HEK293 (cell line): ENCODE results near the gene BMPR1A.

Source experiments
- CTCF ChIA-PET: fragments of 350-600 bp; formaldehyde crosslinking; extraction: SDS; loops from one replicate; lab custom pipeline; 2021; ENCODE audit warnings: antibody characterized with exemption; lab: Yijun Ruan, JAX
- POLR2A ChIA-PET: fragments of 300-600 bp; formaldehyde crosslinking; extraction: SDS; loops from one replicate; lab custom pipeline; 2020; ENCODE audit warnings: antibody characterized with exemption, inconsistent platforms; lab: Yijun Ruan, JAX
- H3K27ac ChIP-seq: fragments of 200-500 bp; sonication (Bioruptor generic); 2 replicates; pipeline ENCODE4 v1.5.1; 2014; ENCODE audit warnings: low read depth, low read length, control low read depth, inconsistent platforms; ENCODE audit errors: extremely low read depth
- H3K36me3 ChIP-seq, 2 experiments: fragments of 200-500 bp in 1 of 2; sonication (Bioruptor generic) in 1 of 2; 1 replicate in 1 of 2; 2 replicates in 1 of 2; pipeline ENCODE4 v1.5.1; 2014 to 2017; ENCODE audit warnings: inconsistent platforms in 2 of 2, low read length in 2 of 2; ENCODE audit not compliant: control insufficient read depth in 2 of 2, insufficient read depth in 1 of 2
- H3K4me1 ChIP-seq: fragments of 200-500 bp; sonication (Bioruptor generic); 2 replicates; pipeline ENCODE4 v1.5.1; 2014; ENCODE audit warnings: mild to moderate bottlenecking, low read length, inconsistent platforms; ENCODE audit not compliant: control insufficient read depth, insufficient read depth
- H3K4me3 ChIP-seq: 2 replicates; pipeline ENCODE4 v1.5.1; 2011; ENCODE audit warnings: low read depth, mild to moderate bottlenecking, control low read depth, low read length, moderate library complexity
- H3K9me3 ChIP-seq: fragments of 200-500 bp; sonication (Bioruptor generic); 2 replicates; pipeline ENCODE4 v1.5.1; 2014; ENCODE audit warnings: low read depth, low read length, inconsistent platforms; ENCODE audit not compliant: control insufficient read depth, insufficient read depth
- BCL11B ChIP-seq: fragments of 450-650 bp; formaldehyde crosslinking; IDR thresholded peaks from 2 replicates; pipeline ENCODE4 v1.5.1; 2016; ENCODE audit warnings: low read depth, missing biosample characterization, missing genetic modification characterization
- GFI1B ChIP-seq: fragments of 450-650 bp; formaldehyde crosslinking; IDR thresholded peaks from 2 replicates; pipeline ENCODE4 v1.5.1; 2016; ENCODE audit warnings: missing biosample characterization, missing genetic modification characterization
- GLI4 ChIP-seq: fragments of 450-650 bp; formaldehyde crosslinking; IDR thresholded peaks from 2 replicates; pipeline ENCODE4 v1.5.1; 2016; ENCODE audit warnings: missing biosample characterization, missing genetic modification characterization
- GLIS2 ChIP-seq: fragments of 450-650 bp; formaldehyde crosslinking; IDR thresholded peaks from 2 replicates; pipeline ENCODE4 v1.5.1; 2016; ENCODE audit warnings: missing biosample characterization, missing genetic modification characterization
- HOXA7 ChIP-seq: sonication (generic); formaldehyde crosslinking; IDR thresholded peaks from 2 replicates; pipeline ENCODE4 v1.8.1; 2022; ENCODE audit warnings: missing genetic modification reagents, borderline replicate concordance
- TCF7L2 ChIP-seq: IDR thresholded peaks from 2 replicates; pipeline ENCODE4 v1.6.1; 2011; ENCODE audit warnings: low read depth, mild to moderate bottlenecking, inconsistent platforms, low read length, moderate library complexity, borderline replicate concordance
- TSHZ1 ChIP-seq: fragments of 450-650 bp; formaldehyde crosslinking; IDR thresholded peaks from 2 replicates; pipeline ENCODE4 v1.5.1; 2016; ENCODE audit warnings: missing biosample characterization, missing genetic modification characterization, borderline replicate concordance
- ZBTB8A ChIP-seq: fragments of 450-650 bp; formaldehyde crosslinking; IDR thresholded peaks from 2 replicates; pipeline ENCODE4 v1.5.1; 2016; ENCODE audit warnings: missing biosample characterization, missing genetic modification characterization
- ZEB2 ChIP-seq: fragments of 450-650 bp; formaldehyde crosslinking; IDR thresholded peaks from 2 replicates; pipeline ENCODE4 v1.5.1; 2016; ENCODE audit warnings: missing biosample characterization, missing genetic modification characterization
- ZFHX2 ChIP-seq: fragments of 450-650 bp; formaldehyde crosslinking; conservative IDR thresholded peaks from 2 replicates; pipeline ENCODE4 v1.5.1; 2016; ENCODE audit warnings: missing biosample characterization, missing genetic modification characterization
- ZNF146 ChIP-seq: fragments of 450-650 bp; formaldehyde crosslinking; IDR thresholded peaks from 2 replicates; pipeline ENCODE4 v1.5.1; 2016; ENCODE audit warnings: missing biosample characterization, missing genetic modification characterization
- ZNF221 ChIP-seq: fragments of 450-650 bp; formaldehyde crosslinking; IDR thresholded peaks from 2 replicates; pipeline ENCODE4 v1.5.1; 2017; ENCODE audit warnings: missing biosample characterization, missing genetic modification characterization, borderline replicate concordance
- ZNF274 ChIP-seq, 2 experiments: fragments of 200-500 bp in 1 of 2; fragments of 450-650 bp in 1 of 2; sonication (Bioruptor generic) in 1 of 2; formaldehyde crosslinking in 1 of 2; IDR thresholded peaks; 2 replicates each; pipeline versions ENCODE4 v1.5.1 to v1.6.1; 2014 to 2016; ENCODE audit warnings: borderline replicate concordance in 1 of 2, inconsistent platforms in 1 of 2, low read length in 1 of 2, missing biosample characterization in 1 of 2, missing genetic modification characterization in 1 of 2
- ZNF311 ChIP-seq: fragments of 450-650 bp; formaldehyde crosslinking; IDR thresholded peaks from 2 replicates; pipeline ENCODE4 v1.5.1; 2017; ENCODE audit warnings: missing biosample characterization, missing genetic modification characterization, borderline replicate concordance
- ZNF350 ChIP-seq: fragments of 450-650 bp; formaldehyde crosslinking; IDR thresholded peaks from 2 replicates; pipeline ENCODE4 v1.5.0; 2017; ENCODE audit warnings: missing biosample characterization, mild to moderate bottlenecking, missing genetic modification characterization
- ZNF514 ChIP-seq: fragments of 450-650 bp; formaldehyde crosslinking; IDR thresholded peaks from 2 replicates; pipeline ENCODE4 v1.5.1; 2016; ENCODE audit warnings: missing biosample characterization, missing genetic modification characterization
- ZNF548 ChIP-seq: fragments of 450-650 bp; formaldehyde crosslinking; IDR thresholded peaks from 2 replicates; pipeline ENCODE4 v1.5.1; 2016; ENCODE audit warnings: missing biosample characterization, missing genetic modification characterization
- ZNF654 ChIP-seq: fragments of 450-650 bp; formaldehyde crosslinking; IDR thresholded peaks from 2 replicates; pipeline ENCODE4 v1.5.1; 2016; ENCODE audit warnings: low read depth, missing biosample characterization, missing genetic modification characterization
- ZNF791 ChIP-seq: fragments of 450-650 bp; formaldehyde crosslinking; IDR thresholded peaks from 2 replicates; pipeline ENCODE4 v1.5.1; 2016; ENCODE audit warnings: missing biosample characterization, missing genetic modification characterization
- ZSCAN23 ChIP-seq: fragments of 450-650 bp; formaldehyde crosslinking; IDR thresholded peaks from 2 replicates; pipeline ENCODE4 v1.5.1; 2016; ENCODE audit warnings: missing biosample characterization, missing genetic modification characterization
- ZXDB ChIP-seq: fragments of 450-650 bp; formaldehyde crosslinking; IDR thresholded peaks from 2 replicates; pipeline ENCODE4 v1.5.1; 2016; ENCODE audit warnings: missing biosample characterization, missing genetic modification characterization
- TF ChIP-seq, protein P1 (sequence below): fragments of 450-650 bp; formaldehyde crosslinking; IDR thresholded peaks from 2 replicates; pipeline ENCODE4 v1.5.1; 2016; ENCODE audit warnings: missing biosample characterization, missing genetic modification characterization
- TF ChIP-seq, protein P2 (sequence below): fragments of 450-650 bp; formaldehyde crosslinking; IDR thresholded peaks from 2 replicates; pipeline ENCODE4 v1.5.1; 2016; ENCODE audit warnings: missing biosample characterization, missing genetic modification characterization

BMPR1A gene

DNA sequence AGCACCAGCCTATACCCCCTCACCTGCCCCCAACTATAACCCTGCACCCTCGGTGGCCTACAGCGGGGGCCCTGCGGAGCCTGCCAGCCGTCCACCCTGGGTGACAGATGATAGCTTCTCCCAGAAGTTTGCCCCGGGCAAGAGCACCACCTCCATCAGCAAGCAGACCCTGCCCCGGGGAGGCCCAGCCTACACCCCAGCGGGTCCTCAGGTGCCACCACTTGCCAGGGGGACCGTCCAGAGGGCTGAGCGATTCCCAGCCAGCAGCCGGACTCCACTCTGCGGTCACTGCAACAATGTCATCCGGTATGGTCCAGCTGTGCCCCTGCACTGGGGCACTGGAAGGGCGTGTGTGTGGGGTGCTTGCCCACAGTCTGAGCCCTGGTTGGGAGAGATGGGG, 40.0 kb upstream of the BMPR1A start:
- TF ChIP-seq BCL11B (tag by site-specific recombination) (no peak), ZNF791 (no peak), ZFHX2 (tag by site-specific recombination) (peak; percentile 37; the same call in 1 of the 2 replicates)

DNA sequence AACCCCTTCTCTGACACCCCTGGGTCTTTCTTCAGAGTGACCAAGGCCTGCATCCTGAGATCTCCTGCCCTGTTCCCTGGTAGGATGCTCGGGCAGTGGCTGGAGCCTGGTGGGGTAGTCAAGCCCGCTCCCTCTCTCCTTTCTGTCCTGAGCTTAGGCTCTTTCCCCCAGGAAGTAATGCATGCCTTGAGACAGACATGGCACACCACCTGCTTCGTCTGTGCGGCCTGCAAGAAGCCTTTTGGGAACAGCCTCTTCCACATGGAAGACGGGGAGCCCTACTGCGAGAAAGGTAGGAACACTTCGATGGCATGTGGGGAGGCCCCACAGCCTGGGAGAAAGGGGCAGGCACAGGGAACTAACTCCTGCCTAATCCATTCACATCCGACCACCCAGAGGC, 37.9 kb upstream of the BMPR1A start:
- TF ChIP-seq GLIS2 (tag by site-specific recombination) (no peak), GLI4 (no peak), ZNF311 (tag by site-specific recombination) (no peak), ZNF514 (tag by site-specific recombination) (no peak), BCL11B (tag by site-specific recombination) (no peak), ZNF548 (tag by site-specific recombination) (no peak), ZNF350 (tag by site-specific recombination) (no peak), TCF7L2 (no peak), TSHZ1 (tag by site-specific recombination) (no peak)
- Histone ChIP-seq H3K9me3 (no peaks in the 10 kb centered on the region), H3K4me1 (no peaks in the 10 kb centered on the region), H3K4me3 (no peak overlapping the region), H3K36me3 (no peaks in the 10 kb centered on the region), H3K27ac (no peak overlapping the region)
- POLR2A ChIA-PET, result no interaction called here
- CTCF ChIA-PET, result no interaction called here

More for the DNA sequence above, 40.0 kb upstream of the BMPR1A start:
- Histone ChIP-seq H3K27ac (no peak overlapping the region), H3K9me3 (no peaks in the 10 kb centered on the region), H3K4me1 (peaks cover 5% of the 10 kb centered on the region; the same call in 1 of the 2 replicates), H3K4me3 (no peak overlapping the region), H3K36me3 (no peaks in the 10 kb centered on the region)
- POLR2A ChIA-PET, result no interaction called here
- CTCF ChIA-PET, result no interaction called here

DNA sequence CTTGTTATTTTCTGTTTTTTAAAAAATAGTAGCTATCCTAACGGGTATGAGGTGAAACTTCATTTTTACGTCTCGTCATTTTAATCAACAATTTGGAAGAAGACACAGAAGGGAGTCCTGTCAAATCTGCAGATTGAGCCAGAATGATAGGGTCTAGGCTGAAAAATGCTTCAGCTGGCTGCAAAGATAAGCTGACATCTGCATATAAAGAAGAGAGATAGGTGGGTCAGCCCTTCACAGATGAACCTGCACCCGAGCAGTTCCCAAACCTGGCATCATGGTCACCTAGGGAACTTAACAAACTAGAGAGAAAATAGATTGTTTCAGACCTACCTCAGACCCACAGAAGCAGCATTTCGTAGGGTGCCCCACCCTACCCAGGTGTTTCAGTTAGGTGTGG, 35.2 kb upstream of the BMPR1A start:
- CTCF ChIA-PET, result no interaction called here
- Histone ChIP-seq H3K4me3 (no peak overlapping the region), H3K4me1 (no peaks in the 10 kb centered on the region), H3K36me3 (no peaks in the 10 kb centered on the region), H3K9me3 (no peaks in the 10 kb centered on the region), H3K27ac (no peak overlapping the region)
- POLR2A ChIA-PET, result no interaction called here
- TF ChIP-seq ZNF146 (tag by site-specific recombination) (no peak), GFI1B (tag by site-specific recombination) (no peak)
- TF ChIP-seq, all 188 proteins: peak for 0

GRCh38 chr10:86723009-86723408, 33.4 kb upstream of the BMPR1A start:
- Histone ChIP-seq H3K4me1 (no peaks in the 10 kb centered on the region), H3K9me3 (no peaks in the 10 kb centered on the region), H3K36me3 (no peaks in the 10 kb centered on the region), H3K4me3 (no peak overlapping the region), H3K27ac (no peak overlapping the region)
- ChIA-PET POLR2A (no interaction called here), CTCF (no interaction called here)
- TF ChIP-seq ZNF221 (tag by site-specific recombination) (no peak), ZBTB8A (tag by site-specific recombination) (no peak), ZEB2 (tag by site-specific recombination) (no peak), ZSCAN23 (tag by site-specific recombination) (no peak), ZXDB (tag by site-specific recombination) (no peak), ZNF274 (IDR thresholded peaks at IDR 0.05; ENCODE audit: low read length) (no peak), ZNF274 (tag by site-specific recombination; IDR thresholded peaks at IDR 0.05; ENCODE audit: borderline replicate concordance) (no peak), ZNF654 (tag by site-specific recombination) (no peak), HOXA7 (CRISPR knock-in tag) (no peak)
- TF ChIP-seq, protein P1, sequence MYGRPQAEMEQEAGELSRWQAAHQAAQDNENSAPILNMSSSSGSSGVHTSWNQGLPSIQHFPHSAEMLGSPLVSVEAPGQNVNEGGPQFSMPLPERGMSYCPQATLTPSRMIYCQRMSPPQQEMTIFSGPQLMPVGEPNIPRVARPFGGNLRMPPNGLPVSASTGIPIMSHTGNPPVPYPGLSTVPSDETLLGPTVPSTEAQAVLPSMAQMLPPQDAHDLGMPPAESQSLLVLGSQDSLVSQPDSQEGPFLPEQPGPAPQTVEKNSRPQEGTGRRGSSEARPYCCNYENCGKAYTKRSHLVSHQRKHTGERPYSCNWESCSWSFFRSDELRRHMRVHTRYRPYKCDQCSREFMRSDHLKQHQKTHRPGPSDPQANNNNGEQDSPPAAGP (tag by site-specific recombination), result no peak
- TF ChIP-seq, protein P2, sequence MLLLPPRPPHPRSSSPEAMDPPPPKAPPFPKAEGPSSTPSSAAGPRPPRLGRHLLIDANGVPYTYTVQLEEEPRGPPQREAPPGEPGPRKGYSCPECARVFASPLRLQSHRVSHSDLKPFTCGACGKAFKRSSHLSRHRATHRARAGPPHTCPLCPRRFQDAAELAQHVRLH (tag by site-specific recombination), result no peak
